Testis (tissue), 3 donors: ENCODE data around the gene NUP93. TPM values are rescaled to one million over a fixed set of nuclear protein-coding genes. Genes with fewer than 3 reads are reported as not detected.

Experiments used
- DNase-seq: peaks from one replicate; pipeline ENCODE4 v3.0.0-alpha.2; 2019
- H3K27ac ChIP-seq, 2 donors: fragments of 200-600 bp; sonication (generic); one replicate each; pipeline ENCODE4 v1.5.1; 2019
- H3K27me3 ChIP-seq: fragments of 200-600 bp; sonication (generic); one replicate; pipeline ENCODE4 v1.5.1; 2019
- H3K36me3 ChIP-seq: fragments of 200-600 bp; sonication (generic); one replicate; pipeline ENCODE4 v1.5.1; 2017; ENCODE audit warnings: low read depth; ENCODE audit errors: missing control alignments
- H3K4me1 ChIP-seq: fragments of 200-600 bp; sonication (generic); one replicate; pipeline ENCODE4 v1.5.1; 2019
- H3K4me3 ChIP-seq, 2 donors: fragments of 200-600 bp; sonication (generic); one replicate each; pipeline ENCODE4 v1.5.1; 2017 to 2019
- H3K9me3 ChIP-seq: fragments of 200-600 bp; sonication (generic); one replicate; pipeline ENCODE4 v1.5.1; 2017
- POLR2A ChIP-seq: fragments of 450-650 bp; IDR thresholded peaks from one replicate; pipeline ENCODE4 v1.6.1; 2017; ENCODE audit warnings: antibody characterized with exemption, mild to moderate bottlenecking, moderate library complexity
- WGBS, 2 donors: methylation state at CpG; one replicate each; pipeline ENCODE4 v1.1.5; 2018; 5-methylcytosine and 5-hydroxymethylcytosine counted together
- intact Hi-C: fragments of 100-400 bp; cut with DNase I; formaldehyde crosslinking; loops from one replicate; pipeline ENCODE4 v1.15.1; 2023; ENCODE audit warnings: low total_unique reads
- polyA plus RNA-seq: library from polyadenylated mRNA; stranded (reverse); fragments of 350-450 nt; fragmentation: Illumina TruSeq; extraction: RNeasy Lipid Tissue Mini Kit (QIAGEN cat#74804); gene quantifications from one replicate; pipeline ENCODE4 v1.2.3, GENCODE V29; 2014; ENCODE audit warnings: low read depth, low replicate concordance; ENCODE audit not compliant: insufficient read depth
- total RNA-seq, 2 donors: library from RNA; depleted of rRNA; stranded (reverse); fragments of >200 nt; gene quantifications; one replicate each; pipeline ENCODE4 v1.2.3, GENCODE V29; 2016
- TF ChIP-seq, protein P1 (sequence below), 3 experiments: fragments of 450-650 bp in 2 of 3; fragments of 200-600 bp in 1 of 3; sonication (generic) in 1 of 3; IDR thresholded peaks; one replicate each; pipeline ENCODE4 v1.5.1; 2016 to 2019; ENCODE audit warnings: antibody characterized with exemption in 3 of 3, mild to moderate bottlenecking in 2 of 3, moderate library complexity in 1 of 3

NUP93 gene
- total and polyA plus RNA-seq, 3 donors from 2014 or later, result 94.2 to 147 (median 102) TPM

- Histone ChIP-seq H3K27ac (no peak overlapping the region), H3K4me3 (no peak overlapping the region), H3K36me3 (no peaks in the 10 kb centered on the region), H3K9me3 (no peaks in the 10 kb centered on the region), H3K4me1 (no peaks in the 10 kb centered on the region), H3K27me3 (no peaks in the 10 kb centered on the region)
- DNase-seq, result no peak
- intact Hi-C loops, result no loop called here
- 90 to 98% methylated on average over 1 of the region's 1 CpG for WGBS, 2 donors
- TF ChIP-seq, protein P1, sequence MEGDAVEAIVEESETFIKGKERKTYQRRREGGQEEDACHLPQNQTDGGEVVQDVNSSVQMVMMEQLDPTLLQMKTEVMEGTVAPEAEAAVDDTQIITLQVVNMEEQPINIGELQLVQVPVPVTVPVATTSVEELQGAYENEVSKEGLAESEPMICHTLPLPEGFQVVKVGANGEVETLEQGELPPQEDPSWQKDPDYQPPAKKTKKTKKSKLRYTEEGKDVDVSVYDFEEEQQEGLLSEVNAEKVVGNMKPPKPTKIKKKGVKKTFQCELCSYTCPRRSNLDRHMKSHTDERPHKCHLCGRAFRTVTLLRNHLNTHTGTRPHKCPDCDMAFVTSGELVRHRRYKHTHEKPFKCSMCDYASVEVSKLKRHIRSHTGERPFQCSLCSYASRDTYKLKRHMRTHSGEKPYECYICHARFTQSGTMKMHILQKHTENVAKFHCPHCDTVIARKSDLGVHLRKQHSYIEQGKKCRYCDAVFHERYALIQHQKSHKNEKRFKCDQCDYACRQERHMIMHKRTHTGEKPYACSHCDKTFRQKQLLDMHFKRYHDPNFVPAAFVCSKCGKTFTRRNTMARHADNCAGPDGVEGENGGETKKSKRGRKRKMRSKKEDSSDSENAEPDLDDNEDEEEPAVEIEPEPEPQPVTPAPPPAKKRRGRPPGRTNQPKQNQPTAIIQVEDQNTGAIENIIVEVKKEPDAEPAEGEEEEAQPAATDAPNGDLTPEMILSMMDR (IDR thresholded peaks at IDR 0.05), result no peak
- no peak for TF ChIP-seq POLR2A
These were observed 33.5 kb downstream of the NUP93 start for GRCh38 chr16:56763291-56763916.

DNA sequence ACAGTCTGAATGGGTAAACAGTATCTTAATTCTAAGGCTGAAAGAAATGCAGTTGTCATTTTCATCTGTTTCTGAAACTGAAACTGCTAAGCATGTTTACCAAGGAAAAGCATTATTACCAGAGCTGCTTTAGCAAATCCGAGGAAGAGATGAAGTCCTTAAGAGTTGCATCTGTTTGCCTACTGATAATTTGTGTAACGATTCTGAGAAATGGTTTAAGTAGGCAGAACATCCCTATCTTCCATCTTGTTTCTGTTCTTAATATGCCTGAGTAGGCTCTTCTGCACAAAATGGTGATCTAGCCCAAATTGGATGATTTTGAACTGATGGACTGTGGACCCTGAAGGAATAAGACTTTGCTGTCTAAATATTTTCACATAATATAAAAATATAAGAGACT is 34.9 kb downstream of the NUP93 start:
- WGBS, 2 donors, result 75 to 78% methylated on average over 2 of the region's 2 CpGs
- Histone ChIP-seq H3K9me3 (no peaks in the 10 kb centered on the region), H3K4me3 (no peak overlapping the region), H3K27ac (no peak overlapping the region), H3K36me3 (no peaks in the 10 kb centered on the region), H3K4me1 (no peaks in the 10 kb centered on the region), H3K27me3 (no peaks in the 10 kb centered on the region)
- DNase-seq, result no peak
- intact Hi-C loops, result no loop called here
- TF ChIP-seq POLR2A, result no peak
- TF ChIP-seq, protein P1 (IDR thresholded peaks at IDR 0.05), result no peak

DNA sequence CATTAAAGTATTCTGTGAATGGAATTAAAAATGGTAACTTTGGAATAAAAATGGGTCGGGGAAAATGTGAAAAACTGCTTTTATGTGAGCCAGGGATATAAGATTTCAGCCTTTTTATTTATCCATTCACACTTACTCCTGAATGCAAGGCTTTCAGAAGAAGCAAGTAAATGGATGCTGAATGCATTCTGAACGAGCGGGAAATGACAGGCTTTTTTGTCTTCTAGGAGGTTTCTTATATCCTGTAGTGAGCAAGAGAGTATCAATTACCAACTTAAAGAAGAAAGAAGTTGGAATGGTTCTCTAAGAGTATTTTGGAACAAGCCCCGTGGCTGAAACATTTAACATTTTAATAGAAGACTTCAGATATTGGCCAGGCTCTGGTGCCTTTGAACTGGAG is 36.0 kb downstream of the NUP93 start:
- Histone ChIP-seq H3K4me3 (no peak overlapping the region), H3K27me3 (no peaks in the 10 kb centered on the region), H3K36me3 (no peaks in the 10 kb centered on the region), H3K9me3 (no peaks in the 10 kb centered on the region), H3K27ac (no peak overlapping the region), H3K4me1 (no peaks in the 10 kb centered on the region)
- no peak for TF ChIP-seq POLR2A
- TF ChIP-seq, protein P1 (IDR thresholded peaks at IDR 0.05), result no peak
- no peak for DNase-seq
- WGBS, 2 donors, result 91 to 93% methylated on average over 4 of the region's 4 CpGs
- intact Hi-C loops, result no loop called here

DNA sequence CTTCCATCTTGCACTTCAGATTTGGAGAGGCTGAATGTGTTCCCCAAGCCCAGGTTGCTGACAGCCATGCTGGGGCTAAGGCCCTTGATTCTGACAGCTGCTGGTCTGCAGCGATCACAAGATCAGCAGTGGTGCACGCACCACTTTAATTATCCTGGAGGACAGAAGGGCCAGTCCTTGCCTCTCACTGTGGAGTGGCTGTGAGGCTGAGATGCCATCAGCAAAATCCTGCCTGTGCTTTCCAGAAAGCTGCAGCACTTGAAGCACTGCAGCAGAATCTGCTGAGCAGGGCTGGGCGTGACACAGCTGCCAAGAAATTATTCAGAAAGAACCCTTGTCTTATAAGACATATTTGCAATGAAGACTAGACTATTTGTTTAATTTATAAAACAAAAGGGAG is 37.1 kb downstream of the NUP93 start:
- DNase-seq, result no peak
- Histone ChIP-seq H3K9me3 (no peaks in the 10 kb centered on the region), H3K27ac (no peak overlapping the region), H3K27me3 (no peaks in the 10 kb centered on the region), H3K4me1 (no peaks in the 10 kb centered on the region), H3K4me3 (no peak overlapping the region), H3K36me3 (no peaks in the 10 kb centered on the region)
- intact Hi-C loops, result no loop called here
- no peak for TF ChIP-seq POLR2A
- TF ChIP-seq, protein P1 (IDR thresholded peaks at IDR 0.05), result no peak
- WGBS, 2 donors, result 52 to 63% methylated on average over 3 of the region's 3 CpGs

GRCh38 chr16:56769677-56770076 is 39.7 kb downstream of the NUP93 start:
- H3K36me3 ChIP-seq, result no peaks in the 10 kb centered on the region
- no peaks in the 10 kb centered on the region for H3K4me1 ChIP-seq
- no peak overlapping the region for H3K4me3 ChIP-seq
- DNase-seq, result no peak
- no peaks in the 10 kb centered on the region for H3K9me3 ChIP-seq
- no peak for TF ChIP-seq POLR2A
- TF ChIP-seq, protein P1 (IDR thresholded peaks at IDR 0.05), result no peak
- no peak overlapping the region for H3K27ac ChIP-seq
- 94 to 96% methylated on average over 3 of the region's 3 CpGs for WGBS, 2 donors
- intact Hi-C loops, result no loop called here
- H3K27me3 ChIP-seq, result no peaks in the 10 kb centered on the region
